ENCODE data around the gene PRKAA1. TPM values are rescaled to one million over a fixed set of nuclear protein-coding genes. Genes with fewer than 3 reads are reported as not detected.

The PRKAA1 gene
- total and polyA plus RNA-seq, 2 of the 13 experiments (the other 11 are each of a cell fraction or from before 2014, with no cell fraction given), result 36.6 to 58.0 TPM

GRCh38 chr5:40798012-40798800, at the start of gene PRKAA1 (continued):
- TF ChIP-seq ZNF570 (CRISPR knock-in tag; IDR thresholded peaks at IDR 0.05; ENCODE audit: borderline replicate concordance), result no peak
- no peak for TF ChIP-seq SMARCC2 (IDR thresholded peaks at IDR 0.05)
- TF ChIP-seq ZNF235 (CRISPR knock-in tag; IDR thresholded peaks at IDR 0.05; ENCODE audit: borderline replicate concordance), result no peak
- no peak for TF ChIP-seq ZNF790 (CRISPR knock-in tag; IDR thresholded peaks at IDR 0.05; ENCODE audit: borderline replicate concordance)
- no peak for TF ChIP-seq JUN (CRISPR knock-in tag; IDR thresholded peaks at IDR 0.05)
- TF ChIP-seq PCBP2 (optimal IDR thresholded peaks at IDR 0.05; ENCODE audit: low read depth, low read length, poor library complexity, severe bottlenecking), result no peak
- no peak for TF ChIP-seq NCOA5 (CRISPR knock-in tag; IDR thresholded peaks at IDR 0.05)
- no peak for TF ChIP-seq ZNF652 (CRISPR knock-in tag; IDR thresholded peaks at IDR 0.05; ENCODE audit: borderline replicate concordance, low read depth)
- no peak for TF ChIP-seq ZNF414 (CRISPR knock-in tag; IDR thresholded peaks at IDR 0.05)
- TF ChIP-seq ZBTB40 (IDR thresholded peaks at IDR 0.05), result no peak
- TF ChIP-seq ZBTB40 (CRISPR knock-in tag; IDR thresholded peaks at IDR 0.05), result 0 out of 2 replicates have a peak, but pooled peaks have one; percentile 42
- no peak for TF ChIP-seq CEBPB (IDR thresholded peaks at IDR 0.05; ENCODE audit: borderline replicate concordance, low read depth, low read length)
- TF ChIP-seq ZNF839 (CRISPR knock-in tag; IDR thresholded peaks at IDR 0.05; ENCODE audit: borderline replicate concordance), result no peak
- TF ChIP-seq, protein P1, sequence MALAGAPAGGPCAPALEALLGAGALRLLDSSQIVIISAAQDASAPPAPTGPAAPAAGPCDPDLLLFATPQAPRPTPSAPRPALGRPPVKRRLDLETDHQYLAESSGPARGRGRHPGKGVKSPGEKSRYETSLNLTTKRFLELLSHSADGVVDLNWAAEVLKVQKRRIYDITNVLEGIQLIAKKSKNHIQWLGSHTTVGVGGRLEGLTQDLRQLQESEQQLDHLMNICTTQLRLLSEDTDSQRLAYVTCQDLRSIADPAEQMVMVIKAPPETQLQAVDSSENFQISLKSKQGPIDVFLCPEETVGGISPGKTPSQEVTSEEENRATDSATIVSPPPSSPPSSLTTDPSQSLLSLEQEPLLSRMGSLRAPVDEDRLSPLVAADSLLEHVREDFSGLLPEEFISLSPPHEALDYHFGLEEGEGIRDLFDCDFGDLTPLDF (CRISPR knock-in tag; IDR thresholded peaks at IDR 0.05), result peak; percentile 51; the same call in 1 of the 2 replicates
- TF ChIP-seq SPEN (CRISPR knock-in tag; IDR thresholded peaks at IDR 0.05; ENCODE audit: low read depth), result peak; percentile 32; the same call in 1 of the 2 replicates
- no peak for TF ChIP-seq ZNF580 (CRISPR knock-in tag; IDR thresholded peaks at IDR 0.05; ENCODE audit: borderline replicate concordance, low read depth)
- no peak for TF ChIP-seq U2AF1 (optimal IDR thresholded peaks at IDR 0.05; ENCODE audit: low read depth, low read length)

Measured in HepG2 (cell line).